ENCODE measurements around the gene C4orf36. TPM values are rescaled to one million over a fixed set of nuclear protein-coding genes. Genes with fewer than 3 reads are reported as not detected.

The C4orf36 gene
- total and polyA plus RNA-seq, 2 of the 8 experiments (the other 6 are each of a cell fraction or from before 2014, with no cell fraction given), result 1.2 to 1.5 TPM

GRCh38 chr4:86872135-86872534, 20.1 kb downstream of the C4orf36 start:
- H3K18ac ChIP-seq (ENCODE audit: extremely low read depth, low read length), result no peak overlapping the region
- H3K4me1 ChIP-seq (replicated peaks in 1 of 4; ENCODE audit: control insufficient read depth in 3 of 4, insufficient read depth in 4 of 4, low read length in 3 of 4), result no peaks in the 10 kb centered on the region
- ChIA-PET POLR2A (ENCODE audit: partially characterized antibody) (no interaction called here), CTCF (ENCODE audit: partially characterized antibody) (interaction anchor here (1.4 to 1.9 kb wide), 2 partner anchors 10 to 22 kb away, joined by 3 to 5 read pairs; no protein-coding TSS in a partner anchor)
- H3K23ac ChIP-seq (ENCODE audit: insufficient read length), result no peak overlapping the region
- H2BK120ac ChIP-seq (replicated peaks; ENCODE audit: low read depth, low read length), result no peak overlapping the region
- no peak overlapping the region for H3K56ac ChIP-seq (replicated peaks; ENCODE audit: insufficient read length, low read depth, low read length)
- no peaks in the 10 kb centered on the region for H3K9me3 ChIP-seq (ENCODE audit: insufficient read depth in 2 of 2, low read depth in 1 of 2, low read length in 1 of 2)
- DNase-seq (ENCODE audit: low read depth in 1 of 2, low spot score in 2 of 2) (no peak), FAIRE-seq (no peak)
- H3K9ac ChIP-seq (replicated peaks in 1 of 4; ENCODE audit: extremely low read depth in 1 of 4, low read depth in 3 of 4, low read length in 3 of 4), result no peak overlapping the region
- no peak overlapping the region for H4K8ac ChIP-seq (ENCODE audit: extremely low read depth, insufficient read depth, low read length)
- H4K20me1 ChIP-seq (replicated peaks in 1 of 2; ENCODE audit: control insufficient read depth in 1 of 2, insufficient read depth in 2 of 2, low read length in 2 of 2), result no peaks in the 10 kb centered on the region
- no peak overlapping the region for H2BK12ac ChIP-seq (ENCODE audit: low read depth, low read length)
- no peaks in the 10 kb centered on the region for H3K79me2 ChIP-seq (ENCODE audit: control insufficient read depth in 1 of 2, insufficient read depth in 2 of 2, low read length in 2 of 2)
- no peaks in the 10 kb centered on the region for H3K36me3 ChIP-seq (ENCODE audit: control insufficient read depth in 2 of 4, insufficient read depth in 4 of 4, low read length in 3 of 4)
- H3K23me2 ChIP-seq (ENCODE audit: low read depth, low read length), result no peaks in the 10 kb centered on the region
- no peak overlapping the region for H3K14ac ChIP-seq (ENCODE audit: insufficient read length)
- no peak overlapping the region for H2BK20ac ChIP-seq (ENCODE audit: low read length)
- H4K5ac ChIP-seq (ENCODE audit: insufficient read length, low read depth, low read length), result no peak overlapping the region
- H3K4me3 ChIP-seq (ENCODE audit: extremely low read depth in 1 of 4, insufficient read depth in 2 of 4, low read depth in 3 of 4, low read length in 4 of 4), result no peak overlapping the region
- no peak overlapping the region for H3K27ac ChIP-seq (ENCODE audit: low read depth, low read length)
- WGBS, 2 experiments (ENCODE audit: extremely low coverage in 1 of 2, insufficient coverage in 1 of 2, insufficient read length in 1 of 2, insufficient replicate concordance in 2 of 2, low coverage in 1 of 2, low lambda C conversion rate in 2 of 2, missing lambda C conversion rate in 1 of 2), result 90% methylated on average over 4 of the region's 4 CpGs; no CpG with 5 or more reads in 1 of the 2 experiments
- no peaks in the 10 kb centered on the region for H3K79me1 ChIP-seq (ENCODE audit: low read depth, low read length)
- H4K91ac ChIP-seq (replicated peaks; ENCODE audit: insufficient read length, low read length), result no peak overlapping the region
- no peak overlapping the region for H2BK15ac ChIP-seq (ENCODE audit: low read length)
- no peak overlapping the region for H3K4ac ChIP-seq (replicated peaks; ENCODE audit: insufficient read length, low read depth, low read length)
- H2BK5ac ChIP-seq (ENCODE audit: low read depth, low read length), result no peak overlapping the region
- H2AK5ac ChIP-seq (ENCODE audit: low read depth, low read length), result no peak overlapping the region
- no peak overlapping the region for H3K4me2 ChIP-seq (ENCODE audit: insufficient read depth in 1 of 2, low read depth in 2 of 2, low read length in 2 of 2)
- H3K27me3 ChIP-seq (replicated peaks in 1 of 4; ENCODE audit: control insufficient read depth in 3 of 4, extremely low read depth in 1 of 4, insufficient read depth in 3 of 4, low read length in 3 of 4), result no peaks in the 10 kb centered on the region
- no peak overlapping the region for H2AFZ ChIP-seq (ENCODE audit: low read length)
- no peak for TF ChIP-seq USF2 (IDR thresholded peaks at IDR 0.05; ENCODE audit: low read length)
- TF ChIP-seq TAF7 (optimal IDR thresholded peaks at IDR 0.05; ENCODE audit: borderline replicate concordance, low read depth, low read length), result no peak
- no peak for TF ChIP-seq HDAC6 (IDR thresholded peaks at IDR 0.05; ENCODE audit: low read depth, low read length)
- no peak for TF ChIP-seq CTBP2 (IDR thresholded peaks at IDR 0.05; ENCODE audit: borderline replicate concordance, insufficient read depth, insufficient read length, low read length)
- TF ChIP-seq GTF2F1 (IDR thresholded peaks at IDR 0.05; ENCODE audit: borderline replicate concordance, low read depth, low read length), result no peak
- TF ChIP-seq JUND (IDR thresholded peaks at IDR 0.05; ENCODE audit: low read length), result no peak
- TF ChIP-seq SIX5 (IDR thresholded peaks at IDR 0.05; ENCODE audit: low read depth, low read length), result no peak
- no peak for TF ChIP-seq HDAC2 (IDR thresholded peaks at IDR 0.05; ENCODE audit: borderline replicate concordance in 1 of 2, low read depth in 2 of 2, low read length in 2 of 2)
- no peak for TF ChIP-seq RBBP5 (IDR thresholded peaks at IDR 0.05; ENCODE audit: borderline replicate concordance, low read depth, low read length)
- TF ChIP-seq GABPA (IDR thresholded peaks at IDR 0.05; ENCODE audit: borderline replicate concordance, insufficient read depth, low read length), result no peak
- no peak for TF ChIP-seq BACH1 (IDR thresholded peaks at IDR 0.05; ENCODE audit: low read length)
- TF ChIP-seq ASH2L (IDR thresholded peaks at IDR 0.05; ENCODE audit: low read length), result no peak
- TF ChIP-seq BCL11A (IDR thresholded peaks at IDR 0.05; ENCODE audit: low read depth in 2 of 2, low read length in 2 of 2), result no peak

All from H1 (cell line).